HG03432 (cell line): ENCODE measurements around the gene BIRC2.

Experiments used
- ATAC-seq: cut with Tn5 transposase; IDR thresholded peaks from one replicate; pipeline ENCODE4 v1.9.1; 2021; ENCODE audit warnings: mild to moderate bottlenecking, moderate library complexity; ENCODE audit not compliant: unreplicated experiment

Gene BIRC2

GRCh38 chr11:102399189-102399588, 52.2 kb downstream of the BIRC2 start:
- no peak for ATAC-seq

GRCh38 chr11:102400603-102401002, 53.6 kb downstream of the BIRC2 start:
- no peak for ATAC-seq

GRCh38 chr11:102401905-102402304, 54.9 kb downstream of the BIRC2 start:
- ATAC-seq, result no peak

- ATAC-seq, result no peak
Measured at GRCh38 chr11:102402548-102402947, 55.5 kb downstream of the BIRC2 start.

- ATAC-seq, result no peak
Measured at GRCh38 chr11:102405501-102405900, 58.5 kb downstream of the BIRC2 start.

GRCh38 chr11:102406099-102406498, 59.1 kb downstream of the BIRC2 start:
- ATAC-seq, result no peak

- no peak for ATAC-seq
Measured at GRCh38 chr11:102407901-102408300, 60.9 kb downstream of the BIRC2 start.

- ATAC-seq, result no peak
Measured at GRCh38 chr11:102408339-102408738, 61.3 kb downstream of the BIRC2 start.

- no peak for ATAC-seq
Measured at GRCh38 chr11:102410382-102410784, 63.4 kb downstream of the BIRC2 start.

GRCh38 chr11:102411142-102411541, 64.1 kb downstream of the BIRC2 start:
- no peak for ATAC-seq

- no peak for ATAC-seq
Measured at GRCh38 chr11:102413497-102413896, 66.5 kb downstream of the BIRC2 start.

GRCh38 chr11:102414559-102414958, 67.5 kb downstream of the BIRC2 start:
- no peak for ATAC-seq

- no peak for ATAC-seq
Measured at GRCh38 chr11:102415304-102415916, 68.4 kb downstream of the BIRC2 start.

- ATAC-seq, result no peak
Measured at GRCh38 chr11:102416976-102417375, 70.0 kb downstream of the BIRC2 start.

- ATAC-seq, result no peak
Measured at GRCh38 chr11:102419181-102419580, 72.2 kb downstream of the BIRC2 start.

- ATAC-seq, result peak; percentile 92
Measured at GRCh38 chr11:102420547-102420946, 73.5 kb downstream of the BIRC2 start.

- no peak for ATAC-seq
Measured at GRCh38 chr11:102421261-102421660, 74.2 kb downstream of the BIRC2 start.

GRCh38 chr11:102422817-102423712, 76.1 kb downstream of the BIRC2 start:
- ATAC-seq, result no peak

- ATAC-seq, result no peak
Measured at GRCh38 chr11:102423936-102424335, 76.9 kb downstream of the BIRC2 start.

- ATAC-seq, result no peak
Measured at GRCh38 chr11:102426000-102426399, 79.0 kb downstream of the BIRC2 start.

- ATAC-seq, result no peak
Measured at GRCh38 chr11:102426570-102426969, 79.6 kb downstream of the BIRC2 start.

- no peak for ATAC-seq
Measured at GRCh38 chr11:102427068-102427467, 80.1 kb downstream of the BIRC2 start.
